CD4-positive, alpha-beta memory T cell (primary cell): Measurements from ENCODE around the gene NDUFS6. TPM values are rescaled to one million over a fixed set of nuclear protein-coding genes. Genes with fewer than 3 reads are reported as not detected.

Experiments
- CTCF ChIA-PET: fragments of 350-600 bp; sonication (Branson Sonifier 250); formaldehyde crosslinking; loops from one replicate; lab custom pipeline; 2021; ENCODE audit warnings: inconsistent platforms; ENCODE audit not compliant: partially characterized antibody; lab: Charles Lee
- POLR2A ChIA-PET: fragments of 350-600 bp; sonication (Branson Sonifier 250); formaldehyde crosslinking; loops from one replicate; lab custom pipeline; 2021; ENCODE audit not compliant: partially characterized antibody; lab: Charles Lee
- DNase-seq, 5 donors: peaks; one replicate each; pipeline versions ENCODE4 v3.0.0 to v3.0.0-alpha.2; 2020 to 2022; ENCODE audit warnings: mixed read lengths in 1 of 5
- H3K27ac ChIP-seq: one replicate; pipeline ENCODE4 v1.7.0; 2013; ENCODE audit warnings: low read depth, low read length
- H3K27me3 ChIP-seq: 2 replicates; pipeline ENCODE4 v1.7.0; 2013; ENCODE audit warnings: mild to moderate bottlenecking, low read length, moderate library complexity; ENCODE audit not compliant: insufficient read depth
- H3K36me3 ChIP-seq: 2 replicates; pipeline ENCODE4 v1.7.0; 2013; ENCODE audit warnings: mild to moderate bottlenecking, low read length, moderate library complexity; ENCODE audit not compliant: insufficient read depth
- H3K4me1 ChIP-seq: 2 replicates; pipeline ENCODE4 v1.7.0; 2013; ENCODE audit warnings: mild to moderate bottlenecking, low read length, moderate library complexity; ENCODE audit not compliant: insufficient read depth
- H3K4me3 ChIP-seq, 2 donors: one replicate each; pipeline ENCODE4 v1.7.0; 2013; ENCODE audit warnings: low read length in 2 of 2, mild to moderate bottlenecking in 1 of 2
- H3K9me3 ChIP-seq, 2 donors: one replicate each; pipeline ENCODE4 v1.7.0; 2013; ENCODE audit warnings: low read length in 2 of 2, control low read depth in 1 of 2; ENCODE audit not compliant: control insufficient read depth in 1 of 2
- H3K27ac Mint-ChIP-seq, 7 donors: one replicate each; pipeline ENCODE4 v1.8.0; 2020 to 2021; ENCODE audit warnings: mixed read lengths in 7 of 7, mild to moderate bottlenecking in 6 of 7, inconsistent platforms in 3 of 7, moderate library complexity in 3 of 7
- H3K27me3 Mint-ChIP-seq, 2 donors: one replicate each; pipeline ENCODE4 v1.8.0; 2020 to 2021; ENCODE audit warnings: mixed read lengths in 2 of 2
- H3K36me3 Mint-ChIP-seq, 2 donors: one replicate each; pipeline ENCODE4 v1.8.0; 2020 to 2021; ENCODE audit warnings: mixed read lengths in 2 of 2, inconsistent platforms in 1 of 2, mild to moderate bottlenecking in 1 of 2
- H3K4me1 Mint-ChIP-seq, 4 donors: one replicate each; pipeline ENCODE4 v1.8.0; 2020 to 2021; ENCODE audit warnings: mixed read lengths in 4 of 4, mild to moderate bottlenecking in 1 of 4
- H3K4me3 Mint-ChIP-seq, 8 donors: one replicate each; pipeline ENCODE4 v1.8.0; 2020 to 2021; ENCODE audit warnings: mixed read lengths in 8 of 8, mild to moderate bottlenecking in 7 of 8, moderate library complexity in 6 of 8, inconsistent platforms in 3 of 8
- H3K9me3 Mint-ChIP-seq, 8 donors: one replicate each; pipeline ENCODE4 v1.8.0; 2020 to 2021; ENCODE audit warnings: mixed read lengths in 8 of 8, mild to moderate bottlenecking in 5 of 8, inconsistent platforms in 3 of 8, moderate library complexity in 1 of 8
- intact Hi-C: fragments of 100-400 bp; cut with micrococcal nuclease; formaldehyde crosslinking; loops from one replicate; pipeline ENCODE4 v1.15.1; 2023
- polyA plus RNA-seq, 2 donors: library from polyadenylated mRNA; unstranded; fragments of 300-500 nt; fragmentation: Illumina TruSeq; gene quantifications; one replicate each; pipeline ENCODE4 v1.2.3, GENCODE V29; 2021
- total RNA-seq, 2 experiments: library from RNA; stranded (reverse); gene quantifications; one replicate each; pipeline ENCODE4 v1.2.3, GENCODE V29; 2021

The NDUFS6 gene
- total and polyA plus RNA-seq, 4 experiments from 2014 or later: 14.4 to 79.0 (median 38.5) TPM

DNA sequence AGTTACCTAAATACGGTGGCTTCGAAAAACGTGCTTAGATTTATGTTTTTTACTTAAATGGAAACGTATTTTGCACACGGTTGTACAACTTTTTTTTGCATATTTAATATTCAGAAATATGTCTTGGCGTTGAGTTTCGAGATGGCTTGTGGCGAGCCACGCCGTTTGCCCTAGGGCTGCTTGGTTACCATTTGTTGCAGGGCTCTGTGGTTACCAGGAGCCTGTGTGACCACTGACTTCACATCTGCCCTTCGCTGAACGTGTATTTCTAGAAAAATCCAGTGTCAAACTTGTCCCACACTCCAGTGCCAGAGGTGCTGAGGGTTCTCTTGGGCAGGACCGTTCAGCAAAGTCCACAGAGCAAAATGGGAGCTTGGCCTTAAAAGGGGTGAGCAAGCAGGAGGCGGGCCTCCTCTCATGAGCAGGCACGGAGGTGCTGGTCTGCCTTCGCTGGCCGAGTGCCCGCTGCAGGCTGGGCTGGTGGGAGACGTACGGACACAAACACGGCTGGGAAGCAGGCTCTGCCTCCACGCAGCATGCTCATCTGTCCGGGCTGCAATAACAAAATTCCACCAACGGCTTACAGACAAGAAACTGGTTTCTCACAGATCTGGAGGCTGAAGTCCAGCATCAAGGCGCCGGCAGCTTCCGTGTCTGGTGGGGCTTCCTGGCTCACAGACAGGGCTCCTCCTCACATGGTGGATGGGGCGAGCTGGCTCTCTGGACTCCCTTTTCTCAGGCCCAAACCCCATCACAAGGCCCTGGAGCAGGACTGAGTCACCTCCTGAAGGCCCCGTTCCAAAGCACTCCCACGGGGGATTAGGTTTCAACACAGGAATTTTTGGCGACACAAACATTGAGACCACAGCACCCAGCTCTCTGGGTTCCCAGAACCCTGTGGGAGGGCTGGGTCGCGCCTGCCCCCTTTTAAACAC lies 7.0 kb upstream of the NDUFS6 start:
- Histone ChIP-seq H3K4me1 (peaks cover 69% of the 10 kb centered on the region), H3K27ac (peak overlapping the region; percentile 24), H3K36me3 (peaks cover 10% of the 10 kb centered on the region), H3K9me3 (no peaks in the 10 kb centered on the region), H3K4me3 (no peak overlapping the region), H3K27me3 (no peaks in the 10 kb centered on the region)
- H3K4me1 Mint-ChIP-seq: peaks cover 41 to 94% (median 57%) of the 10 kb centered on the region in 4 donors
- intact Hi-C loops: loop anchor here (5.0 to 10.0 kb wide), 2 partner anchors 277 to 449 kb away; partner anchors contain the start of gene CLPTM1L
- CTCF ChIA-PET: interaction anchor here (1.2 to 1.7 kb wide), 2 partner anchors 57 to 626 kb away, joined by 3 to 11 read pairs; no protein-coding TSS in a partner anchor
- peak overlapping the region; percentile 70 to 91 (median 84) for H3K4me3 Mint-ChIP-seq
- peaks cover 0 to 2% of the 10 kb centered on the region in 2 donors for H3K27me3 Mint-ChIP-seq
- DNase-seq: no peak
- H3K9me3 Mint-ChIP-seq: peaks cover 0 to 4% (median 0%) of the 10 kb centered on the region in 8 donors
- H3K27ac Mint-ChIP-seq: peak overlapping the region; percentile 35 to 99 (median 92)
- peaks cover 0 to 27% of the 10 kb centered on the region in 2 donors for H3K36me3 Mint-ChIP-seq
- POLR2A ChIA-PET: interaction anchor here (2.0 kb wide), 1 partner anchor 8 kb away, joined by 47 read pairs; the partner anchor contains the start of gene NDUFS6

DNA sequence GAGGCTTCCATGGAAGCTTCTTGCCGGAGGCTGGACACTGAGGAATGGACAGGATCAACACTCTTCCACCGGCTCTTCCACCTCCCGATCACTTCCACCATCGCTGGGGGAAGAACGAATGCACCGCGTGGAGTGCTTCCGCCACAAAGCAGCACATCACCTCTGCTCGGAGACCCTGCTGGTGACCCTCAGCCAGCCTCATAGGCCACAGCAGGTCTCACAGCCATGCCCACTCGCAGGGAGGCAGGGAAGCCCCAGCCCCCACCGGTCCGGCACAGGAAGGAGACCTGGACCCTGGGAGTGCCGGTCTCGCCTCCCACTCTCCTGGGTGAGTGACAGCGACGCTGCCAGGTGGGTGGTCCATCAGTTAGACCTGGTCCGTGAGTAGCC lies 6.3 kb upstream of the NDUFS6 start:
- Mint-ChIP-seq H3K27me3 (peaks cover 0 to 2% of the 10 kb centered on the region in 2 donors), H3K27ac (peak overlapping the region in 4 of 7 donors; percentile 11 to 98 (median 79)), H3K4me3 (peak overlapping the region in 3 of 8 donors; percentile 8 to 42 (median 8)), H3K4me1 (peaks cover 39 to 90% (median 54%) of the 10 kb centered on the region in 4 donors), H3K9me3 (peaks cover 0 to 4% (median 0%) of the 10 kb centered on the region in 8 donors), H3K36me3 (peaks cover 0 to 30% of the 10 kb centered on the region in 2 donors)
- POLR2A ChIA-PET: no interaction called here
- intact Hi-C loops: loop anchor here (5.0 to 10.0 kb wide), 2 partner anchors 278 to 450 kb away; partner anchors contain the start of gene CLPTM1L
- no peak overlapping the region for H3K27ac ChIP-seq
- H3K4me3 ChIP-seq: no peak overlapping the region
- H3K36me3 ChIP-seq: peaks cover 10% of the 10 kb centered on the region
- H3K27me3 ChIP-seq: no peaks in the 10 kb centered on the region
- H3K4me1 ChIP-seq: peaks cover 67% of the 10 kb centered on the region
- no peaks in the 10 kb centered on the region for H3K9me3 ChIP-seq
- DNase-seq: no peak
- CTCF ChIA-PET: no interaction called here

DNA sequence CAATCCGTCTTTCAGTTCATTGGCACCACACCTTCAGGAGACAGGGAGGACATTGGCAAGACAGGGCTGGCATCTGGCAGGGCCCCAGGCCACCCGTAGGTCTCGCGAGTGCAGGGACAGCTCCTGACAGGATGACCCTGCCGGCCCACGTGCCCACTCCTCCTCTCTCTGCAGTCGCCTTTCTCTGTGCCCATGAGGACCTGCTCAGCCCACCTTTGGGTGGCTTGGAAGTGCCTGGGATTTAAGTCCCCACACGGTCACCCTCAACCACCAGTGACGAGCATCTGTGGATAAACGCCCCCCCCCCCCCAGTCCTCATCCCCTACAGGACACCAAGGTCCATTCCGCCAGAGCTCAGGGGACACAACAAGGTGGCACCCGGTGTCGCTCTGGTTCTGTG lies 5.7 kb upstream of the NDUFS6 start:
- DNase-seq: no peak
- Histone ChIP-seq H3K36me3 (peaks cover 10% of the 10 kb centered on the region), H3K4me3 (no peak overlapping the region), H3K4me1 (peaks cover 65% of the 10 kb centered on the region), H3K27ac (no peak overlapping the region), H3K9me3 (no peaks in the 10 kb centered on the region), H3K27me3 (no peaks in the 10 kb centered on the region)
- ChIA-PET CTCF (no interaction called here), POLR2A (no interaction called here)
- intact Hi-C loops: loop anchor here (10.0 kb wide), 1 partner anchor 451 kb away; the partner anchor contains the start of gene CLPTM1L
- Mint-ChIP-seq H3K27ac (peak overlapping the region in 4 of 7 donors; percentile 11 to 98 (median 62)), H3K27me3 (peaks cover 0 to 2% of the 10 kb centered on the region in 2 donors), H3K9me3 (peaks cover 0 to 4% (median 0%) of the 10 kb centered on the region in 8 donors), H3K36me3 (peaks cover 0 to 36% of the 10 kb centered on the region in 2 donors), H3K4me3 (peak overlapping the region in 3 of 8 donors; percentile 8 to 20 (median 8)), H3K4me1 (peaks cover 40 to 86% (median 56%) of the 10 kb centered on the region in 4 donors)

DNA sequence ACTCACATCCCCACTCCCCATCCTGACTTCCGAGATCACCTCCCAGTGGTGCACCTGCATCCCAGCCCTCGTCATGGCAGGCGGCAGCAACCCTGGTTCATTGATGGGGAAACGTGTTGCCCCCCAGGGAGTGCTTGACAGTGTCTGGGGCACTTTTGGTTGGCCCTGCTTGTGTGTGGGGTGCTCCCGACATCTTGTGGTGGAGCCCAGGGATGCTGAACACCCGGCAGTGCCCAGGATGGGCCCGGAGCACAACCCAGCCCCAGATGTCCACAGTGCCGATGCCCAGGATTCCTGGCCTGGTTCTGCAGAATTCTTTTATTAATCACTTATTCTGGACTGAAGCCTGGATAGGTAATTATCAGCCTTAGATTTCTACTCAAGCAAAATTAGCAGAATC lies 5.3 kb upstream of the NDUFS6 start:
- Mint-ChIP-seq H3K4me1 (peaks cover 38 to 84% (median 56%) of the 10 kb centered on the region in 4 donors), H3K27ac (peak overlapping the region in 1 of 7 donors; percentile 62), H3K9me3 (peaks cover 0 to 4% (median 0%) of the 10 kb centered on the region in 8 donors), H3K4me3 (no peak overlapping the region), H3K27me3 (peaks cover 0 to 2% of the 10 kb centered on the region in 2 donors), H3K36me3 (peaks cover 0 to 41% of the 10 kb centered on the region in 2 donors)
- H3K27ac ChIP-seq: no peak overlapping the region
- peaks cover 10% of the 10 kb centered on the region for H3K36me3 ChIP-seq
- H3K9me3 ChIP-seq: no peaks in the 10 kb centered on the region
- no peaks in the 10 kb centered on the region for H3K27me3 ChIP-seq
- POLR2A ChIA-PET: no interaction called here
- peaks cover 68% of the 10 kb centered on the region for H3K4me1 ChIP-seq
- H3K4me3 ChIP-seq: no peak overlapping the region
- intact Hi-C loops: loop anchor here (10.0 kb wide), 1 partner anchor 451 kb away; the partner anchor contains the start of gene CLPTM1L
- CTCF ChIA-PET: no interaction called here
- no peak for DNase-seq

DNA sequence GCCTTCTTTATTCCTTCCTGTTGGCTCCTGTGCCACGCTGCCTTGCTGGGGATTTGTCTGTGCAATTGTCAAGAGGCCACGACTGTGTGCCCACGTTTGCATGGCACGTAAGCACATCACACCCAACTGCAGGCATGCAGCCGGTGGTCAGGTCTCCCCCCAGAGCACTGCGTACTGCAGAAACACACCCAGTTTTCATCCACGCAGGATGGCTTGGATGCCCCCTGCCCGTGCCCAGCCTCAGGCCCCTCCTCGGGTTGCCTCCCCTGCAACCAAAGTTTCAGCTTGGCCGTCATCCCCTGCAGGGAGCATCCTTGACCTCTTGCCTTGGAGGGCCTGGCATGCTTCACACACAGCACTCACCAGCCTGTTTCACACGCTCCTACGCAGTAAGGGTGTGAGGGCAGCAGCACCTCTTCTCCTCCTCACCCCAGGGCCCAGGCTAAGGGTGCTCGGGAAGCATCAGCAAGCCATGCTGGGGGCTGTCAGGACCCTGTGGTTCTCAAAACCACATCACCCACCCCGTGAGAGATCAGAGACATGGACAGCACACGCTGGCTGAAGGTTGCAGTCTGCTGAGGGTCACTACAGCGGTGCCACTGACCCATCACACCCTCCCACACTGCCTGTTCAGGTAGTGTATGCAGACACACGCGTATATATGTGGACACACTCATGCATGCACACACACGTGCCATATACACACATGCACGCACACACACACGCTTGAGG lies 4.7 kb upstream of the NDUFS6 start:
- no peak overlapping the region for H3K4me3 ChIP-seq
- intact Hi-C loops: loop anchor here (10.0 kb wide), 1 partner anchor 452 kb away; the partner anchor contains the start of gene CLPTM1L
- H3K4me3 Mint-ChIP-seq: no peak overlapping the region
- peaks cover 62% of the 10 kb centered on the region for H3K4me1 ChIP-seq
- peaks cover 0 to 42% of the 10 kb centered on the region in 2 donors for H3K36me3 Mint-ChIP-seq
- H3K9me3 ChIP-seq: no peaks in the 10 kb centered on the region
- POLR2A ChIA-PET: no interaction called here
- H3K36me3 ChIP-seq: peaks cover 10% of the 10 kb centered on the region
- no peak overlapping the region for H3K27ac ChIP-seq
- H3K27me3 Mint-ChIP-seq: peaks cover 0 to 2% of the 10 kb centered on the region in 2 donors
- CTCF ChIA-PET: no interaction called here
- DNase-seq: no peak
- no peaks in the 10 kb centered on the region for H3K27me3 ChIP-seq
- H3K27ac Mint-ChIP-seq: peak overlapping the region in 2 of 7 donors; percentile 36 to 62
- H3K4me1 Mint-ChIP-seq: peaks cover 37 to 78% (median 54%) of the 10 kb centered on the region in 4 donors
- H3K9me3 Mint-ChIP-seq: peaks cover 0 to 4% (median 0%) of the 10 kb centered on the region in 8 donors

DNA sequence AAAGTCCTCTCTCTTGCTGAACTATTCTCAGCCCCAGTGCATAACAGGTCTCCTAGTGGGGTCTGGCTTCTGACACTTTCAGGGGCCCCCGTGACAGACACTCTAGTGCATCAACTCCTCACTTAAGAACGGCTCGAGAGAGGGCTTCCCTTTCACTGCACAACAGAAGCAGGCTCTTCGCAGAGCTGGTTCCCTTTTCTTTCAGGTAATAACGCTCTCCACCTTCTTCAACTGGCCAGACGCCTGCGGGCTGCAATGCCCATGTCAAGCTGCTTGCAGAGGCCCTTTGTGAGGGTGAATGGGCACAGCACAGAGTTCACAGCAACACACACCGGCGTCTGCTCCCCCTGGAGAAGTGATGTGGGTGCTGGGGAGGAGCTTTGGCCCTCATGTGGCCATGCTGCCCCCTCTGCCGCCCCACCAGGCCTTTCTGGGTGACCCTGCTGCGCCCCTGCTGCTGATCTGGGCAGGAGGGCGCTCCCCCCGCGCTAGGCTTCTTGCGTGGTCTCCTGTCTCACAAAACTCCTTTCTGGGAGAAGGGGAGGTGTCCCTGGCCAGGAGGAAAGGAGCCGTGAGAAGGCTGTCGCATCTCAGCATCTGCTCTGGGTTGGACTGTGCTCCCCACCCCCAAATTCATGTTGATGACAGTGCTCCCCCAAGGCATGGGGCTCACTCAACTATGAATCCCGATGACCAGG lies 4.0 kb upstream of the NDUFS6 start:
- no peaks in the 10 kb centered on the region for H3K9me3 ChIP-seq
- H3K4me1 ChIP-seq: peaks cover 62% of the 10 kb centered on the region
- peaks cover 10% of the 10 kb centered on the region for H3K36me3 ChIP-seq
- Mint-ChIP-seq H3K36me3 (peaks cover 3 to 42% of the 10 kb centered on the region in 2 donors), H3K27me3 (peaks cover 0 to 2% of the 10 kb centered on the region in 2 donors), H3K4me3 (peak overlapping the region in 3 of 8 donors; percentile 12 to 96 (median 24)), H3K9me3 (peaks cover 0 to 4% (median 0%) of the 10 kb centered on the region in 8 donors), H3K4me1 (peaks cover 36 to 76% (median 54%) of the 10 kb centered on the region in 4 donors), H3K27ac (peak overlapping the region in 2 of 7 donors; percentile 36 to 92)
- ChIA-PET CTCF (no interaction called here), POLR2A (no interaction called here)
- H3K27ac ChIP-seq: no peak overlapping the region
- no peak overlapping the region for H3K4me3 ChIP-seq
- no peaks in the 10 kb centered on the region for H3K27me3 ChIP-seq
- intact Hi-C loops: loop anchor here (10.0 kb wide), 1 partner anchor 452 kb away; the partner anchor contains the start of gene CLPTM1L
- DNase-seq: no peak
